ENCODE data around the gene NKAPD1.
"Not testable (repeated sequence)": the region's sequence is repeated elsewhere in the genome, so short reads cannot be mapped to it uniquely, and the experiment has no call there.

The NKAPD1 gene

DNA sequence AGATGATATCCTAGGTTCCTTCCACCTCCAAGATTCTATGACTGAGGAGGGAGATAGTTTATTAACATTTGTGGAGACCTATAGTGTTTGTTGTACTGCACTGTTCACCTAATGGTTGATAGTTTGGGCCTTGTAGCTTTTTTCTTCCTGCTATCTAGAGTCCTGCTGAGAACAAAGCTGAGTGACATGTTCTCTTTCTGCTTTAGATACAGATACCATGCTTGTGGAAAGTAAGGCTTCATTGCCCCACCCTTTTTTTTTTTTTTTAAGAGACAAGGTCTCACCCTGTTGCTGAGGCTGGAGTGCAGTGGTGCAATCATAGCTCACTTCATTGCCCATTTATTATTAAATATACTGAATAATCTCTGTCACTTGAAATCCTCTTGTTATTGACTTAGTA is 36.6 kb upstream of the NKAPD1 start:
- TF ChIP-seq, protein P1, sequence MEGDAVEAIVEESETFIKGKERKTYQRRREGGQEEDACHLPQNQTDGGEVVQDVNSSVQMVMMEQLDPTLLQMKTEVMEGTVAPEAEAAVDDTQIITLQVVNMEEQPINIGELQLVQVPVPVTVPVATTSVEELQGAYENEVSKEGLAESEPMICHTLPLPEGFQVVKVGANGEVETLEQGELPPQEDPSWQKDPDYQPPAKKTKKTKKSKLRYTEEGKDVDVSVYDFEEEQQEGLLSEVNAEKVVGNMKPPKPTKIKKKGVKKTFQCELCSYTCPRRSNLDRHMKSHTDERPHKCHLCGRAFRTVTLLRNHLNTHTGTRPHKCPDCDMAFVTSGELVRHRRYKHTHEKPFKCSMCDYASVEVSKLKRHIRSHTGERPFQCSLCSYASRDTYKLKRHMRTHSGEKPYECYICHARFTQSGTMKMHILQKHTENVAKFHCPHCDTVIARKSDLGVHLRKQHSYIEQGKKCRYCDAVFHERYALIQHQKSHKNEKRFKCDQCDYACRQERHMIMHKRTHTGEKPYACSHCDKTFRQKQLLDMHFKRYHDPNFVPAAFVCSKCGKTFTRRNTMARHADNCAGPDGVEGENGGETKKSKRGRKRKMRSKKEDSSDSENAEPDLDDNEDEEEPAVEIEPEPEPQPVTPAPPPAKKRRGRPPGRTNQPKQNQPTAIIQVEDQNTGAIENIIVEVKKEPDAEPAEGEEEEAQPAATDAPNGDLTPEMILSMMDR (IDR thresholded peaks at IDR 0.05; ENCODE audit: low read depth, low read length, missing control alignments) = no peak
- no peak overlapping the region for H3K4me3 ChIP-seq (replicated peaks; ENCODE audit: low read depth, low read length)
- no peak for DNase-seq (ENCODE audit: extremely low read depth, low read depth)

GRCh38 chr11:112042161-112042960 is 31.7 kb upstream of the NKAPD1 start:
- no peak for DNase-seq (ENCODE audit: extremely low read depth, low read depth)
- no peak overlapping the region for H3K4me3 ChIP-seq (replicated peaks; ENCODE audit: low read depth, low read length)
- TF ChIP-seq, protein P1 (IDR thresholded peaks at IDR 0.05; ENCODE audit: low read depth, low read length, missing control alignments) = no peak

GRCh38 chr11:112042961-112043304 is 31.2 kb upstream of the NKAPD1 start:
- no peak for DNase-seq (ENCODE audit: extremely low read depth, low read depth)
- TF ChIP-seq, protein P1 (IDR thresholded peaks at IDR 0.05; ENCODE audit: low read depth, low read length, missing control alignments) = no peak
- H3K4me3 ChIP-seq (replicated peaks; ENCODE audit: low read depth, low read length) = no peak overlapping the region

GRCh38 chr11:112044961-112045360 is 29.1 kb upstream of the NKAPD1 start:
- no peak for DNase-seq (ENCODE audit: extremely low read depth, low read depth)
- H3K4me3 ChIP-seq (replicated peaks; ENCODE audit: low read depth, low read length) = no peak overlapping the region
- TF ChIP-seq, protein P1 (IDR thresholded peaks at IDR 0.05; ENCODE audit: low read depth, low read length, missing control alignments) = no peak

DNA sequence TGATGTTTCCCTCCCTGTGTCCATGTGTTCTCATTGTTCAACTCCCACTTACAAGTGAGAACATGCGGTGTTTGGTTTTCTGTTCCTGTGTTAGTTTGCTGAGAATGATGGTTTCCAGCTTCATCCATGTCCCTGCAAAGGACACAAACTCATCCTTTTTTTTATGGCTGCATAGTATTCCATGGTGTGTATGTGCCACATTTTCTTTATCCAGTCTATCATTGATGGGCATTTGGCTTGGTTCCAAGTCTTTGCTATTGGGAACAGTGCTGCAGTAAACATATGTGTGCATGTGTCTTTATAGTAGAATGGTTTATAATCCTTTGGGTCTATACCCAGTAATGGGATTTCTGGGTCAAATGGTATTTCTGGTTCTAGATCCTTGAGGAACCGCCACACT is 27.5 kb upstream of the NKAPD1 start:
- not testable (repeated sequence) for H3K4me3 ChIP-seq (replicated peaks; ENCODE audit: low read depth, low read length); DNase-seq (ENCODE audit: extremely low read depth, low read depth)

GRCh38 chr11:112048256-112048655 is 25.8 kb upstream of the NKAPD1 start:
- not testable (repeated sequence) for H3K4me3 ChIP-seq (replicated peaks; ENCODE audit: low read depth, low read length); DNase-seq (ENCODE audit: extremely low read depth, low read depth)

DNA sequence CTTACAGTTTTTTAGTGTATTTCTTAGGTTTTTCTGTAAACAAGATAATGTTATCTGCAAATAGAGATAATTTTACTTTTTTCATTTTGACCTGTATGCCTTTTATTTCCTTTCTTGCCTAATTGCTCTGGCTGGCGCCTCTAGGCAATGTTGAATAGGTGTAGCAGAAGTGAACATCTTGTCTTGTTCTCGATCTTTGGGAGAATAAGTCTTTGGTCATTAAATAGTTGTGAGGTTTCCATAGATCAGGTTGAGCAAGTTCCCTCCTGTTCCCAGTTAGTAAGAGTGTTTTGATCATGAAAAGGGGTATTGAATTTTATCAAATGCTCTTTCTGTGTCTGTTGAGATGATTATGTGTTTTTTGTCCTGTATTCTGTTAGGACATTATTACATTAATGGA is 24.3 kb upstream of the NKAPD1 start:
- DNase-seq (ENCODE audit: extremely low read depth, low read depth) = no peak
- no peak overlapping the region for H3K4me3 ChIP-seq (replicated peaks; ENCODE audit: low read depth, low read length)
- TF ChIP-seq, protein P1 (IDR thresholded peaks at IDR 0.05; ENCODE audit: low read depth, low read length, missing control alignments) = no peak

DNA sequence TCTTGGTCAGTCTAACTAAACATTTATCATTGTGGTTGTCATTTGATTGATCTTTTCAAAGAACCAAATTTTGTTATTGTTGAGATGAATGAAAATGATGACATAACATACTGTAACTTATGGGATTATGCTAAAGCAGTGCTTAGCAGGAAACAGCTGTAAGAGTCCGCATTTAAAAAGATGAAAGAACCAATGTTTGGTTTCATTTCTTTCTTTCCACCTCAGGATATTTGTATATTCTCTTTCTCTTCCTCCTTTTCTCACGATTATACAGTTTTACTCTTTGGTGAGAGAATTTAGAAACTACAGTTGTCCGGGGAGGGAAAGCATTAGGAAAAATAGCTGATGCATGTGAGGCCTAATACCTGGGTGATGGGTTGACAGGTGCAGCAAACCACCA is 23.4 kb upstream of the NKAPD1 start:
- no peak overlapping the region for H3K4me3 ChIP-seq (replicated peaks; ENCODE audit: low read depth, low read length)
- TF ChIP-seq, protein P1 (IDR thresholded peaks at IDR 0.05; ENCODE audit: low read depth, low read length, missing control alignments) = no peak
- no peak for DNase-seq (ENCODE audit: extremely low read depth, low read depth)
